Stimulated activated CD8-positive, alpha-beta memory T cell treated with anti-CD3 and anti-CD28 coated beads, Interleukin-7, amount 100 ng/mL, for 4 hours (primary cell): ENCODE measurements around the gene PRAMEF1.
"Not testable (repeated sequence)": the region's sequence is repeated elsewhere in the genome, so short reads cannot be mapped to it uniquely, and the experiment has no call there.

Experiments used
- DNase-seq, 2 donors: peaks; one replicate each; pipeline ENCODE4 v3.0.0-alpha.2; 2020; ENCODE audit warnings: low read depth in 2 of 2

PRAMEF1 gene, protein sequence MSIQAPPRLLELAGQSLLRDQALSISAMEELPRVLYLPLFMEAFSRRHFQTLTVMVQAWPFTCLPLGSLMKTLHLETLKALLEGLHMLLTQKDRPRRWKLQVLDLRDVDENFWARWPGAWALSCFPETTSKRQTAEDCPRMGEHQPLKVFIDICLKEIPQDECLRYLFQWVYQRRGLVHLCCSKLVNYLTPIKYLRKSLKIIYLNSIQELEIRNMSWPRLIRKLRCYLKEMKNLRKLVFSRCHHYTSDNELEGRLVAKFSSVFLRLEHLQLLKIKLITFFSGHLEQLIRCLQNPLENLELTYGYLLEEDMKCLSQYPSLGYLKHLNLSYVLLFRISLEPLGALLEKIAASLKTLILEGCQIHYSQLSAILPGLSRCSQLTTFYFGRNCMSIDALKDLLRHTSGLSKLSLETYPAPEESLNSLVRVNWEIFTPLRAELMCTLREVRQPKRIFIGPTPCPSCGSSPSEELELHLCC

DNA sequence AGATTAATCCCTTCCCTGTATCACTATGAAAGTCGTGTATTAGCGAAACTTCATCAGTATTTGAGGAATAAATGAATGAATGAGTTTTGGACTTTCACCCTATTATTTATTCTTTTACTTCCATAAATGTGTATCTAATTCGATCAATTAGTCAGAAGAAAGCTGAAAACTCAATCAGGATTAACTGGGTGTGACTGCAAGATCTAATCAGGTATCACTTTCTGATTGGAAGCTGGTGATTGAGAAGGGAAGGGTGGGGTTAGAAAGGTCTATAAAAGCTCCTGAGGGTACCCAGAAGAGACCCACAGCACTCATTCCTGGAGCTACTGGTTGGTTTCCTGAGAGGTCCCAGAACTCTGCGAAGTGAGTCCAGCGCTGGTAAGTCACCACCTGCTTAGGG, at the start of gene PRAMEF1:
PRAMEF1 (plus strand) TSS at position 301 of the 400 bp plus-strand sequence. CDS start 1,831 bp downstream, outside the sequence.
- not testable (repeated sequence) for DNase-seq

- DNase-seq = no peak
These were observed 49.3 kb upstream of the PRAMEF1 start for GRCh38 chr1:12741946-12742345.

DNA sequence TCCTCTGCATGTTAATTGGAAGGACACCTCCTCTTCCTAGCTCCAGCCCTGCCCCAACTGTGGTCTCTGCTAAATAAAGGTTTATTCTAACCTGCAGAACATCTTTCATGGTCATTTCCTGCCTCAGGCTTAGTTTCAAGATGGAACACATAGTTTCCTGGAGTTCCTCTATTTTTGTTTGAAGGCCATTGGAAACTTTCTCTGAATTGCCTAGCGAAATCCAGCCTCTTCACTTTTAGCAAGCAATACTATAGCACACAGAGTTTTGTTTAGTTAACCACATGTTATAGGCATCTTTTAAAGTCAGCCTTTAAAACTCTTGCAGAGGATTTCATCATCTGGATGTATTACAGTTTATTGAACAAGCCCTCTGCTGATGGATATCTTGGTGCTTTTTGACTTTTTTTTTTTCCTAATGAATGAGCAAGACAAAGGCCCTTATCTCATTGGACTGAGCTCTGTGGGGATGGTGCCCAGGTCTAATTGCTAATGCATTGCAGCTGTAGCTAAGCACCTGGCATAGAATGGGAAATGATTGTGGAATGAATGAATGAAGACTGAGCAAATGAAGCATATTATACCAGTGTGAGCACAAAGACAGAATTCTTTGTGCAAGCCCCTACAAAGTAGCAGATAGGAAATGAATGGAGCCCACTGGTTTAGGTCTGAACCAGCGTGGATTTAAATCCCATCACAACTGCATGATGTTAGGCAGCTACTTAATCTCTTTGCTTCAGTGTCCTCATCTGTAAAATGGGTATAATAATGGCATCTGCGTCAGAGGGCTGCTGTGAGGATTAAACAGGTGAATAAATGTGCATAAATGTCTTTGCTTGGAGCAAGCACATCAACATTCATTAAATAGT, 45.8 kb upstream of the PRAMEF1 start:
- DNase-seq = no peak

DNA sequence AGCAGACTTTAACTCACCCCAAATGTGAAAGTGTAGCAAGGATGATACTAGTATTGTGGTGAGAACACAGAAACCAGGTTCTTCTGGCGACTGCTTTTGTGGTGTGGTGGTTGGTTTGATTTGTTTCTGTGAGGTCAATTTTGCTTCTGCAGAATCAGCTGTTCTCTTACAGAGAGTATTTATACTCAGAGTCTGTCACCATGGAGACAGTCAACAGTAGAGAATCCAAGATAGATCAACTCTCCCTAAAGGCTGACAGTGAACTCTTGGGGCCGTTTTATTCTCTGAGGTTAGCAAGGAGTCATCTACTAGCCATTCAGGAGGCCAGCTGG, 45.2 kb upstream of the PRAMEF1 start, which contains the start of gene CFAP107:
CFAP107 (plus strand) TSS at position 209 of the 332 bp plus-strand sequence. CDS start 231 bp downstream, outside the sequence.
- DNase-seq = no peak

GRCh38 chr1:12748778-12749355, 42.3 kb upstream of the PRAMEF1 start:
- no peak for DNase-seq

DNA sequence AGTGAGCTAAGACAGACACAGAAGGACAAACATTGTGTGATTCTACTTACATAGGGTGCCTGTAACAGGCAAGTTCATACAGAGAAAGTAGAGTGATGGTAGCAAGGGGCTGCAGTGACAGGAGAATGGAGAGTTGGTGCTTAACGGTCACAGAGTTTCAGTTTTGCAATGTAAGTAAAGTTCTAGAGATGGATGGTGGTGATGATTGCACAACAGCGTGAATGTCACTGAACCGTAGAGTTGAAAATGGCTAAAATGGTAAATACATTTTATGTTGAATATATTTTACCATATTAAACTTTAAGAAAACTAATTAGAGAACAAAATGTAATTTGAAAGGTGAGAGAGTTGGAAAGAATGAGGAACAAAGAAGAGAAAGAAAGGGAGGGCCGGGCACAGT, 36.5 kb upstream of the PRAMEF1 start:
- no peak for DNase-seq

GRCh38 chr1:12756273-12756672, 34.9 kb upstream of the PRAMEF1 start:
- no peak for DNase-seq

GRCh38 chr1:12756768-12757413, 34.3 kb upstream of the PRAMEF1 start:
- no peak for DNase-seq

DNA sequence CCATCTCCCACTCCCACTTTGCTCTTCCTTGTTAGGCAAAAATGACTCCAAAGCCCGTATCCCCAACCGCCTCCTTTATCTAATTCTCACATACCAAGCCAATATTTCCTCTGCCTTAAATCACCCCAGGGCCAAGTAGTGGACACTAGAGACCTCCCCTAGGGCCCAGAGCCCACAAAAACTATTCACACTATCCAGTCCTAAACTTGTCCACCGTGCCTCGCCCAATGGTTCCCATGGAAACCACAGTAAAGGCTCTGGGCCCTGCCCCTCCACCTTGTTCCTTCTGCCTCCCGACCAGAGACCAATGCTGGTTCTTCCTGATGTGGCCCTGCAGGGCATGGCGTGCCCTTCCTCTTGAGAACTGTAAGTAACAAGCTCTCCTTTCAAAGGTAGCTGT, 33.4 kb upstream of the PRAMEF1 start:
- no peak for DNase-seq

- DNase-seq = no peak
These were observed 30.9 kb upstream of the PRAMEF1 start for GRCh38 chr1:12760256-12760795.

DNA sequence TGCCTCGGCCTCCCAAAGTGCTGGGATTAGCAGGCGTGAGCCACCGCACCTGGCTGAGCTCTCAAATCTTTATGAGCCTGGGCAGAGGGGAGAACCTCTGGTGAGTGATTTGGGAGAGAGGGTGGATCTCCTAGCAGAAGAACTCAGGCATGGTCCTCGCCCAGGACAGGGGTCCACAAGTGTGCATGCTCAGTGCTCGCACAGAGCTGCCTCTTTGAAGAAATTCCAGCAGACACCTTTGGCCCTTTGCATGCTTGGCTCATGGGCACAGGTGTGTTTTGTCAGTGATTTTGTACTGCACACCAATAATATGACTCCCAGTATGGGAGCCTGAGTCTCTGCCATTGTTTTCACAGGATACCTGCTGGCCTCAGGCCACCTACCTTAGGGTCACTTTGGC, 29.4 kb upstream of the PRAMEF1 start:
- DNase-seq = no peak

- DNase-seq = no peak
These were observed 28.4 kb upstream of the PRAMEF1 start for GRCh38 chr1:12762766-12763165.

DNA sequence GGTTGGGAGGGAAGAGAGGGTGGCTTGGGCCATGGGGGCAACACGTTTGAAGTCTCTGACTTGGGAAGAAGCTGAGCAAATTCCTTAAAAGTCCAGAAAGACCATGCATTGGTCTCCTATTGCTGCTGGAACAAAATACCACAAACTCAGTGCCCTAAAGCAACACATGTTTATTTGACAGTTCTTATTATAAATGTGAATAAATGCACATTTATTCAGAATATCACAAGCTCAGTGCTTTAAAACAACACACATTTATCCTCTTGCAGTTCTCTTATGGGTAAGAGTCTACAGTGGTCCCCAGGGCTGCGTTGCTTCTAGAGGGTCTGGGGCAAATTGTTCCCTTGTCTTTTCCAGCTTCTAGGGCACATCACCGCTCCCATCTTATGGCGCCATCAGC, 27.7 kb upstream of the PRAMEF1 start:
- DNase-seq = no peak

GRCh38 chr1:12764016-12764415, 27.2 kb upstream of the PRAMEF1 start:
- DNase-seq = no peak

- no peak for DNase-seq
These were observed 22.2 kb upstream of the PRAMEF1 start for GRCh38 chr1:12769031-12769430.

- DNase-seq = no peak
These were observed 21.2 kb upstream of the PRAMEF1 start for GRCh38 chr1:12769976-12770505.

- DNase-seq = no peak
These were observed 20.6 kb upstream of the PRAMEF1 start for GRCh38 chr1:12770620-12771019.

DNA sequence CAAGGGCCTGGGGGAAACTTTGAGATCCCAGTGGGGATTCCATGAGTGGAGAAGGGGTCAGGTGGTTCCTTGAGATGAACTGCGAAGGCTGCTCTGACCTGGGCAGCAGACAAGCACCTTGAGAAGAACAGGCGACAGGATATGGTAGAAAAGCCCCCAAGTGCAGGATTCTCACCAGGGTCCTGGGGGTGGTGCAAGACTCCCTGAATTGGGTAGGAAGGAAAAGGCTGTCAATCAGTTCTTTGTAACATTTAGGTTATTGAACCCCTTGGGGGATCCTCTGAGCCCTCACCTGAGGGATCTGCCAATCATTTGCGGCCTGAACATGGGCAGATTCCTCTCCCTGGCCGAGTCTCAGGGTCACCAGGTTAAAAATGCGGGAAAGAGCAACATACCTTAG, 20.0 kb upstream of the PRAMEF1 start:
- no peak for DNase-seq

GRCh38 chr1:12772520-12772919, 18.7 kb upstream of the PRAMEF1 start:
- DNase-seq = no peak

DNA sequence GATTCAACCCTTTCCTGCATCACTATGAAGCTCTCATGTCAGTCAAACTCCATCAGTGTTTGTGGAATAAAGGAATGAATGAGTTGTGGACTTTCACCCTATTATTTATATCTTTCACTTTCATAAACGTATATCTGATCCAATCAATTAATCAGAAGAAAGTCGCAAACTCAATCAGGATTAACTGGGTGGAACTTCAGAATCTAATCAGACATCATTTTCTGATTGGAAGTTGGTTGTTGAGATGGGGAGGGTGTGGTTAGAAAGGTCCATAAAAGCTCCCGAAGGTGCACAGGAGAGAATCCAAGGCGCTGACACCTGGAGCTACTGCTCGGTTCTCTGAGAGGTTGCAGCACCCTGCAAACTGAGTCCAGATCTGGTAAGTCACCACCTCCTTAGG, 17.8 kb upstream of the PRAMEF1 start, which contains the start of gene PRAMEF12:
PRAMEF12 (plus strand) TSS at position 301 of the 400 bp plus-strand sequence. CDS start 1,130 bp downstream, outside the sequence.
- no peak for DNase-seq

GRCh38 chr1:12774801-12775345, 16.3 kb upstream of the PRAMEF1 start:
- DNase-seq = no peak
